PC-3 (cell line): ENCODE measurements around the gene PARP4. TPM values are rescaled to one million over a fixed set of nuclear protein-coding genes. Genes with fewer than 3 reads are reported as not detected.
"Not testable (repeated sequence)": the region's sequence is repeated elsewhere in the genome, so short reads cannot be mapped to it uniquely, and the experiment has no call there.

Source experiments
- ATAC-seq: fragments of 200-7000 bp; cut with Tn5 transposase; 2 replicates; pipeline ENCODE4 v1.9.1; 2020; ENCODE audit warnings: mild to moderate bottlenecking, moderate library complexity
- BruUV-seq: library from RNA; stranded (reverse); fragments of 400-500 nt; replicated peaks from 2 replicates; lab custom pipeline; 2021; lab: Mats Ljungman, UMichigan
- CTCF ChIA-PET: fragments of 300-600 bp; sonication (Branson Sonifier 250); formaldehyde crosslinking; loops from one replicate; lab custom pipeline; 2022; ENCODE audit warnings: antibody characterized with exemption; lab: Charles Lee
- POLR2A ChIA-PET: fragments of 300-600 bp; sonication (Branson Sonifier 250); formaldehyde crosslinking; loops from one replicate; lab custom pipeline; 2022; ENCODE audit warnings: antibody characterized with exemption; ENCODE audit not compliant: unreplicated experiment; lab: Charles Lee
- DNase-seq: peaks from one replicate; pipeline ENCODE4 v3.0.0-alpha.2; 2015
- H2AFZ ChIP-seq: fragments of 300-600 bp; sonication (generic); 2 replicates; pipeline ENCODE4 v1.6.0; 2016; ENCODE audit warnings: antibody characterized with exemption, low read length
- H3F3A ChIP-seq: fragments of 300-600 bp; sonication (generic); one replicate; pipeline ENCODE4 v1.6.0; 2017; ENCODE audit warnings: antibody characterized with exemption, low read length, control low read depth, mild to moderate bottlenecking; ENCODE audit not compliant: unreplicated experiment
- H3K27ac ChIP-seq: fragments of 300-600 bp; sonication (generic); 2 replicates; pipeline ENCODE4 v1.5.1; 2016; ENCODE audit warnings: mild to moderate bottlenecking, low read length
- H3K27me3 ChIP-seq: fragments of 300-600 bp; sonication (generic); 2 replicates; pipeline ENCODE4 v1.6.1; 2016; ENCODE audit warnings: low read length, mixed read lengths
- H3K36me3 ChIP-seq: fragments of 300-600 bp; sonication (generic); 2 replicates; pipeline ENCODE4 v1.6.1; 2016; ENCODE audit warnings: low read depth, mixed run types, low read length, mixed read lengths
- H3K4me1 ChIP-seq: fragments of 300-600 bp; sonication (generic); 2 replicates; pipeline ENCODE4 v1.5.1; 2016; ENCODE audit warnings: low read length; ENCODE audit not compliant: insufficient read depth
- H3K4me2 ChIP-seq: fragments of 300-600 bp; sonication (generic); 2 replicates; pipeline ENCODE4 v1.6.0; 2016; ENCODE audit warnings: low read length
- H3K4me3 ChIP-seq: fragments of 300-600 bp; sonication (generic); 2 replicates; pipeline ENCODE4 v1.5.1; 2016; ENCODE audit warnings: mild to moderate bottlenecking, low read length, mixed read lengths
- H3K79me2 ChIP-seq: fragments of 300-600 bp; sonication (generic); 2 replicates; pipeline ENCODE4 v1.6.1; 2017; ENCODE audit warnings: low read length, mixed read lengths
- H3K9ac ChIP-seq: fragments of 300-600 bp; sonication (generic); 2 replicates; pipeline ENCODE4 v1.6.0; 2016; ENCODE audit warnings: mild to moderate bottlenecking, low read length
- H3K9me2 ChIP-seq: fragments of 300-600 bp; sonication (generic); replicated peaks from 2 replicates; pipeline ENCODE4 v1.6.1; 2016; ENCODE audit warnings: mixed run types, low read length, mixed read lengths
- H3K9me3 ChIP-seq: fragments of 300-600 bp; sonication (generic); 2 replicates; pipeline ENCODE4 v1.6.1; 2016; ENCODE audit warnings: low read length, mixed read lengths
- H4K20me1 ChIP-seq: fragments of 300-600 bp; sonication (generic); 2 replicates; pipeline ENCODE4 v1.6.1; 2016; ENCODE audit warnings: low read length, mixed read lengths
- CTCF ChIP-seq: fragments of 300-600 bp; sonication (generic); conservative IDR thresholded peaks from 2 replicates; pipeline ENCODE4 v1.5.1; 2017; ENCODE audit warnings: antibody characterized with exemption, low read depth, mild to moderate bottlenecking, low read length
- EZH2 ChIP-seq: fragments of 300-600 bp; sonication (generic); IDR thresholded peaks from one replicate; pipeline ENCODE4 v1.6.1; 2017; ENCODE audit warnings: antibody characterized with exemption, mild to moderate bottlenecking, low read length; ENCODE audit not compliant: unreplicated experiment
- EZH2phosphoT487 ChIP-seq: fragments of 300-600 bp; sonication (generic); IDR thresholded peaks from 2 replicates; pipeline ENCODE4 v1.6.1; 2018; ENCODE audit warnings: mild to moderate bottlenecking, antibody characterized with exemption, low read length, borderline replicate concordance
- intact Hi-C: fragments of 100-400 bp; cut with micrococcal nuclease; formaldehyde crosslinking; loops from 2 replicates; pipeline ENCODE4 v1.9.0; 2023
- total RNA-seq: library from RNA; depleted of rRNA; stranded (reverse); fragments of >200 nt; gene quantifications from 2 replicates; pipeline ENCODE4 v1.2.3, GENCODE V29; 2014

PARP4 gene
- total RNA-seq, 1 experiment from 2014 or later = 50.4 TPM

GRCh38 chr13:24390795-24391194, 121.8 kb downstream of the PARP4 start:
- H3K4me3 ChIP-seq, DNase-seq, BruUV-seq, intact Hi-C loops, H3K9ac ChIP-seq, H3K9me2 ChIP-seq, H3K4me1 ChIP-seq, H3K9me3 ChIP-seq, H3K4me2 ChIP-seq, H3K79me2 ChIP-seq, CTCF ChIA-PET, H4K20me1 ChIP-seq, H3F3A ChIP-seq, ATAC-seq, H3K27ac ChIP-seq, H2AFZ ChIP-seq, H3K27me3 ChIP-seq, POLR2A ChIA-PET, H3K36me3 ChIP-seq: not testable (repeated sequence)

- H4K20me1 ChIP-seq = no peaks in the 10 kb centered on the region
- intact Hi-C loops = no loop called here
- DNase-seq (no peak), ATAC-seq (no peak)
- H3K9ac ChIP-seq = no peak overlapping the region
- H3K36me3 ChIP-seq = no peaks in the 10 kb centered on the region
- no peak overlapping the region for H2AFZ ChIP-seq
- no peak overlapping the region for H3K27ac ChIP-seq
- H3K27me3 ChIP-seq = no peaks in the 10 kb centered on the region
- no peak overlapping the region for H3K4me3 ChIP-seq
- TF ChIP-seq EZH2phosphoT487 = no peak
- no peak for TF ChIP-seq EZH2
- TF ChIP-seq CTCF = no peak
- H3K4me2 ChIP-seq = no peak overlapping the region
- H3K9me2 ChIP-seq = no peaks in the 10 kb centered on the region
- no peaks in the 10 kb centered on the region for H3K9me3 ChIP-seq
- CTCF ChIA-PET = no interaction called here
- H3K79me2 ChIP-seq = no peaks in the 10 kb centered on the region
- POLR2A ChIA-PET = no interaction called here
- BruUV-seq = no TSS peak
- H3K4me1 ChIP-seq = no peaks in the 10 kb centered on the region
- H3F3A ChIP-seq = no peaks in the 10 kb centered on the region
Measured at GRCh38 chr13:24389506-24389905, 123.1 kb downstream of the PARP4 start.

GRCh38 chr13:24388743-24389142, 123.8 kb downstream of the PARP4 start:
- H3K4me3 ChIP-seq, ATAC-seq, intact Hi-C loops, H3K27ac ChIP-seq, H3K9me2 ChIP-seq, H3K27me3 ChIP-seq, H3K36me3 ChIP-seq, H4K20me1 ChIP-seq, H3K9me3 ChIP-seq, CTCF ChIA-PET, H3F3A ChIP-seq, H2AFZ ChIP-seq, DNase-seq, H3K9ac ChIP-seq, H3K4me1 ChIP-seq, POLR2A ChIA-PET, BruUV-seq, H3K79me2 ChIP-seq, H3K4me2 ChIP-seq: not testable (repeated sequence)
